ENCODE results near the gene ZDHHC24. TPM values are rescaled to one million over a fixed set of nuclear protein-coding genes. Genes with fewer than 3 reads are reported as not detected.

Gene ZDHHC24
- total RNA-seq, 1 donor from 2014 or later = 10.3 TPM

GRCh38 chr11:66539870-66540213 lies 6.0 kb downstream of the ZDHHC24 start:
- H3K27ac Mint-ChIP-seq (ENCODE audit: unreplicated experiment) = no peak overlapping the region
- peaks cover 32% of the 10 kb centered on the region for H3K36me3 Mint-ChIP-seq (ENCODE audit: low read depth, unreplicated experiment)
- DNase-seq (ENCODE audit: low spot score) = no peak
- H3K9me3 Mint-ChIP-seq (ENCODE audit: unreplicated experiment) = no peaks in the 10 kb centered on the region
- TF ChIP-seq CTCF (IDR thresholded peaks at IDR 0.05; ENCODE audit: unreplicated experiment) = no peak
- H3K4me1 Mint-ChIP-seq (ENCODE audit: unreplicated experiment) = peaks cover 20% of the 10 kb centered on the region
- no peak overlapping the region for H3K4me3 Mint-ChIP-seq (ENCODE audit: unreplicated experiment)
- peaks cover 22% of the 10 kb centered on the region for H3K27me3 Mint-ChIP-seq (ENCODE audit: unreplicated experiment)

GRCh38 chr11:66539170-66539869 lies 6.5 kb downstream of the ZDHHC24 start:
- Mint-ChIP-seq H3K36me3 (ENCODE audit: low read depth, unreplicated experiment) (peaks cover 30% of the 10 kb centered on the region), H3K4me3 (ENCODE audit: unreplicated experiment) (no peak overlapping the region), H3K9me3 (ENCODE audit: unreplicated experiment) (no peaks in the 10 kb centered on the region), H3K27ac (ENCODE audit: unreplicated experiment) (no peak overlapping the region), H3K4me1 (ENCODE audit: unreplicated experiment) (peaks cover 18% of the 10 kb centered on the region), H3K27me3 (ENCODE audit: unreplicated experiment) (peaks cover 22% of the 10 kb centered on the region)
- no peak for TF ChIP-seq CTCF (IDR thresholded peaks at IDR 0.05; ENCODE audit: unreplicated experiment)
- DNase-seq (ENCODE audit: low spot score) = no peak

- H3K27ac Mint-ChIP-seq (ENCODE audit: unreplicated experiment) = no peak overlapping the region
- H3K36me3 Mint-ChIP-seq (ENCODE audit: low read depth, unreplicated experiment) = peaks cover 23% of the 10 kb centered on the region
- H3K4me1 Mint-ChIP-seq (ENCODE audit: unreplicated experiment) = peaks cover 4% of the 10 kb centered on the region
- no peaks in the 10 kb centered on the region for H3K9me3 Mint-ChIP-seq (ENCODE audit: unreplicated experiment)
- H3K4me3 Mint-ChIP-seq (ENCODE audit: unreplicated experiment) = no peak overlapping the region
- DNase-seq (ENCODE audit: low spot score) = no peak
- no peak for TF ChIP-seq CTCF (IDR thresholded peaks at IDR 0.05; ENCODE audit: unreplicated experiment)
- H3K27me3 Mint-ChIP-seq (ENCODE audit: unreplicated experiment) = peaks cover 7% of the 10 kb centered on the region
These were observed 13.1 kb downstream of the ZDHHC24 start for GRCh38 chr11:66532784-66533183.

GRCh38 chr11:66531841-66532240 lies 14.0 kb downstream of the ZDHHC24 start:
- Mint-ChIP-seq H3K9me3 (ENCODE audit: unreplicated experiment) (no peaks in the 10 kb centered on the region), H3K36me3 (ENCODE audit: low read depth, unreplicated experiment) (peaks cover 19% of the 10 kb centered on the region), H3K4me3 (ENCODE audit: unreplicated experiment) (peak overlapping the region; percentile 8), H3K27ac (ENCODE audit: unreplicated experiment) (no peak overlapping the region), H3K27me3 (ENCODE audit: unreplicated experiment) (peaks cover 7% of the 10 kb centered on the region), H3K4me1 (ENCODE audit: unreplicated experiment) (peaks cover 4% of the 10 kb centered on the region)
- TF ChIP-seq CTCF (IDR thresholded peaks at IDR 0.05; ENCODE audit: unreplicated experiment) = no peak
- DNase-seq (ENCODE audit: low spot score) = no peak

- Mint-ChIP-seq H3K27ac (ENCODE audit: unreplicated experiment) (no peak overlapping the region), H3K9me3 (ENCODE audit: unreplicated experiment) (no peaks in the 10 kb centered on the region), H3K27me3 (ENCODE audit: unreplicated experiment) (peaks cover 7% of the 10 kb centered on the region)
These were observed 14.7 kb downstream of the ZDHHC24 start for GRCh38 chr11:66530927-66531709.

More at GRCh38 chr11:66530927-66531709, 14.7 kb downstream of the ZDHHC24 start:
- peaks cover 4% of the 10 kb centered on the region for H3K4me1 Mint-ChIP-seq (ENCODE audit: unreplicated experiment)
- no peak for DNase-seq (ENCODE audit: low spot score)
- no peak for TF ChIP-seq CTCF (IDR thresholded peaks at IDR 0.05; ENCODE audit: unreplicated experiment)
- H3K36me3 Mint-ChIP-seq (ENCODE audit: low read depth, unreplicated experiment) = peaks cover 19% of the 10 kb centered on the region
- H3K4me3 Mint-ChIP-seq (ENCODE audit: unreplicated experiment) = no peak overlapping the region

Measured in endothelial cell (in vitro differentiated cells).